Stimulated activated CD4-positive, alpha-beta T cell treated with anti-CD3 and anti-CD28 coated beads, Interleukin-15, amount 100 ng/mL, for 24 hours (primary cell): ENCODE data around the gene AJAP1.

Experiments used
- DNase-seq: peaks from one replicate; pipeline ENCODE4 v3.0.0-alpha.2; 2020

The AJAP1 gene

GRCh38 chr1:4743978-4744750 is 89.8 kb downstream of the AJAP1 start:
- no peak for DNase-seq

GRCh38 chr1:4745560-4745959 is 91.2 kb downstream of the AJAP1 start:
- peak; percentile 24 for DNase-seq

GRCh38 chr1:4749406-4749805 is 95.0 kb downstream of the AJAP1 start:
- DNase-seq, result no peak

- DNase-seq, result no peak
These were observed 95.8 kb downstream of the AJAP1 start for GRCh38 chr1:4750177-4750576.

- no peak for DNase-seq
These were observed 97.7 kb downstream of the AJAP1 start for GRCh38 chr1:4752059-4752458.

- no peak for DNase-seq
These were observed 100.4 kb downstream of the AJAP1 start for GRCh38 chr1:4754816-4755215.

- DNase-seq, result no peak
These were observed 101.0 kb downstream of the AJAP1 start for GRCh38 chr1:4755301-4755845.

- DNase-seq, result no peak
These were observed 101.6 kb downstream of the AJAP1 start for GRCh38 chr1:4755864-4756504.

- no peak for DNase-seq
These were observed 102.6 kb downstream of the AJAP1 start for GRCh38 chr1:4756851-4757580.

GRCh38 chr1:4759671-4760070 is 105.3 kb downstream of the AJAP1 start:
- no peak for DNase-seq

GRCh38 chr1:4760088-4760487 is 105.7 kb downstream of the AJAP1 start:
- no peak for DNase-seq

GRCh38 chr1:4761324-4761723 is 106.9 kb downstream of the AJAP1 start:
- DNase-seq, result no peak

- DNase-seq, result no peak
These were observed 107.7 kb downstream of the AJAP1 start for GRCh38 chr1:4762146-4762545.

GRCh38 chr1:4767308-4767707 is 112.9 kb downstream of the AJAP1 start:
- DNase-seq, result no peak

- DNase-seq, result no peak
These were observed 114.1 kb downstream of the AJAP1 start for GRCh38 chr1:4768553-4768952.

GRCh38 chr1:4769516-4770280 is 115.3 kb downstream of the AJAP1 start:
- DNase-seq, result no peak

- DNase-seq, result no peak
These were observed 116.3 kb downstream of the AJAP1 start for GRCh38 chr1:4770713-4771112.

- DNase-seq, result no peak
These were observed 116.9 kb downstream of the AJAP1 start for GRCh38 chr1:4771267-4771666.

- no peak for DNase-seq
These were observed 117.3 kb downstream of the AJAP1 start for GRCh38 chr1:4771721-4772120.

- DNase-seq, result no peak
These were observed 118.0 kb downstream of the AJAP1 start for GRCh38 chr1:4772294-4773010.

- no peak for DNase-seq
These were observed 118.8 kb downstream of the AJAP1 start for GRCh38 chr1:4773226-4773625.

GRCh38 chr1:4775506-4775905 is 121.1 kb downstream of the AJAP1 start:
- DNase-seq, result no peak
